IPS-15b (cell line): ENCODE data around the gene ADD1.

Source experiments
- H3K27me3 ChIP-seq: one replicate; pipeline ENCODE4 v1.6.1; 2013; ENCODE audit warnings: low read length; ENCODE audit not compliant: control insufficient read depth, insufficient read depth
- H3K36me3 ChIP-seq: one replicate; pipeline ENCODE4 v1.6.1; 2013; ENCODE audit warnings: low read length; ENCODE audit not compliant: control insufficient read depth, insufficient read depth
- H3K4me1 ChIP-seq: one replicate; pipeline ENCODE4 v1.6.1; 2013; ENCODE audit warnings: mild to moderate bottlenecking, low read length; ENCODE audit not compliant: control insufficient read depth, insufficient read depth
- H3K4me3 ChIP-seq: one replicate; pipeline ENCODE4 v1.5.1; 2013; ENCODE audit warnings: low read depth, low read length
- H3K9ac ChIP-seq: one replicate; pipeline ENCODE4 v1.6.1; 2013; ENCODE audit warnings: low read depth, mild to moderate bottlenecking, low read length
- H3K9me3 ChIP-seq: one replicate; pipeline ENCODE4 v1.6.1; 2013; ENCODE audit warnings: mild to moderate bottlenecking, low read length; ENCODE audit not compliant: control insufficient read depth, insufficient read depth

Gene ADD1

GRCh38 chr4:2808001-2808400 lies 35.6 kb upstream of the ADD1 start:
- Histone ChIP-seq H3K27me3 (no peaks in the 10 kb centered on the region), H3K9ac (no peak overlapping the region), H3K4me3 (no peak overlapping the region), H3K36me3 (no peaks in the 10 kb centered on the region), H3K4me1 (no peaks in the 10 kb centered on the region), H3K9me3 (no peaks in the 10 kb centered on the region)

- H3K4me3 ChIP-seq: no peak overlapping the region
- H3K9me3 ChIP-seq: no peaks in the 10 kb centered on the region
- no peaks in the 10 kb centered on the region for H3K4me1 ChIP-seq
- H3K27me3 ChIP-seq: no peaks in the 10 kb centered on the region
- no peak overlapping the region for H3K9ac ChIP-seq
- no peaks in the 10 kb centered on the region for H3K36me3 ChIP-seq
These were observed 33.9 kb upstream of the ADD1 start for GRCh38 chr4:2809610-2810180.

- Histone ChIP-seq H3K27me3 (no peaks in the 10 kb centered on the region), H3K4me3 (no peak overlapping the region), H3K9me3 (no peaks in the 10 kb centered on the region), H3K9ac (no peak overlapping the region), H3K4me1 (no peaks in the 10 kb centered on the region), H3K36me3 (no peaks in the 10 kb centered on the region)
These were observed 33.3 kb upstream of the ADD1 start for GRCh38 chr4:2810388-2810787.

- Histone ChIP-seq H3K4me3 (no peak overlapping the region), H3K27me3 (peaks cover under 1% of the 10 kb centered on the region), H3K9ac (no peak overlapping the region), H3K36me3 (no peaks in the 10 kb centered on the region), H3K4me1 (no peaks in the 10 kb centered on the region), H3K9me3 (no peaks in the 10 kb centered on the region)
These were observed 31.6 kb upstream of the ADD1 start for GRCh38 chr4:2811830-2812611.

DNA sequence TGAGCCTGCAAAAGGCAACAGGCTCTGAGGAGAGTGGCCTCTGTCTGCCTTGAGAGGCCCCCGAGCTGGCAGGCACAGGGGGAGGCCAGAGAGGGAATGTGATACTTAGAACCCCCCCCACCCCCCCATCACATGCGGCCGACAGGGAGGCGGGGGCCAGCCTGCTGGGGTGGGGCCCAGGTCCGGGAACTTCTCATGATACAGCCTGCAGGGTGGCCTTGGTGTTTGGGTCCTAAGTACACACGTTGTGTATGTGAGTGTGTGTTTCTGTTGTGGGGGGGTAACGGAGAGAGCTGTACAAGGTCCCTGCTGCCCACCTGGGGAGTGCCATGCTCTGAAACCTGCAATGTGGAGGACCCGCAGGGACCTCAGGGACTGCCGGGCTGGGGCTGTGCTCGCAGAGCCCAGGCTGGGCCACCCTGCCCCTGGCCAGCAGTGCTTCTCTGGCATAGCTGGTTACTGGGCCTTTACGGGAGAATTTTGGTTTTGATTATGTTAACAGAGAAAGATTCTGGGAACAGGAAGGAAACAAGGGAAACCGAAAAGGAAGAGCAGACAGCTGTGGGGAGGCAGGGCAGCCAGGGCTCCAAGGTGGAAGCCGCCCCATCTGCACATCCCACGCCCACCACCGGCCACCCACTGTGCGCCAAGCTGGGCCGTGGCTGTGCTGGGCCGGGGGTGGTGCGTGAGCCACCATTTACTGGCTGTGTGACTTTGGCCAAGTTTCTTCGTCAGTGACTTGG lies 30.9 kb upstream of the ADD1 start:
- Histone ChIP-seq H3K4me1 (no peaks in the 10 kb centered on the region), H3K27me3 (peaks cover 5% of the 10 kb centered on the region), H3K4me3 (no peak overlapping the region), H3K9me3 (no peaks in the 10 kb centered on the region), H3K36me3 (no peaks in the 10 kb centered on the region), H3K9ac (no peak overlapping the region)

DNA sequence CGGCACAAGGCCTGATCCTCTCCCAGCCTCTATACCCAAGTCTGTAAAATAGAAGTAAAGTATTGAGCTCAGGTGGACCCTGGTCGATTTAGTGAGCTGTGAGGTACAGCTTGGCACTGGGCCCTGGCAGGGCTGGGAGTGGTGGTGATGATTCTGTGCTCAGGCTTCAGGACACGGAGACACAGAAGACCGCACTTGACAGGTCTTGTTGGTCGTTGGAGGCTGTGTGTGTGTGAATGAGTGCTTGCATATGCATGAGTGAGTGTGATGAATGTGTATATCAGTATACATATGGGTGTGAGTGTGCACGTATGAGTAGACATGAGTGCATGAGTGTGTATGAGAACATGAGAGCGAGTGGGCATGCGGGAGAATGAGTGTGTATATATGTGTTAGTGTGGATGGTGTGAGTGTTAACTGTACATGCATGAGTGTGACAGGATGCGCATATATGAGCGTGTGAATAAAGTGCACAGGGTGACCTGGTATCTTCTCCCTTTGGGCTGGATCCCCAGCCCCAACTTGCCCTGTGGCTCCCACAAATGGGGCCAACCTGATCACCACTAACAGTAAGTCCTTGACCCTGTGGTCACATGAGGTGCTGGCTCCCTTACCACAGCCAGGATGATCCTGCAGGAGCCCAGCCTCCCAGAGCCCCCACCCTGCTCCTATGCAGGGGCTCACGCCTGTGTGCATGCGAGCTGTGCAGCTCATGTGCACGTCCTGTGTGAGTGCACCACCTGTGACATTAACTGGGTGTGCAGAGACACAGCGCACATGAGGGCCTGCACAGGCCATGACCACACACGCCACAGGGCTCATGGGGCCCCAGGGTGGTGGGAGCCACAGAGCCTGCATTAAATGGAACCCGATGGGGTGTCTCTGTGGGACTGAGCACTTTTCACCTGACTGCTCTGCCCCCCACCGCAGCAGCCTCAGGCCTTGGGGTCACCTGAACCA lies 29.9 kb upstream of the ADD1 start:
- peaks cover 5% of the 10 kb centered on the region for H3K27me3 ChIP-seq
- H3K9ac ChIP-seq: no peak overlapping the region
- no peaks in the 10 kb centered on the region for H3K4me1 ChIP-seq
- H3K4me3 ChIP-seq: no peak overlapping the region
- H3K36me3 ChIP-seq: no peaks in the 10 kb centered on the region
- no peaks in the 10 kb centered on the region for H3K9me3 ChIP-seq

DNA sequence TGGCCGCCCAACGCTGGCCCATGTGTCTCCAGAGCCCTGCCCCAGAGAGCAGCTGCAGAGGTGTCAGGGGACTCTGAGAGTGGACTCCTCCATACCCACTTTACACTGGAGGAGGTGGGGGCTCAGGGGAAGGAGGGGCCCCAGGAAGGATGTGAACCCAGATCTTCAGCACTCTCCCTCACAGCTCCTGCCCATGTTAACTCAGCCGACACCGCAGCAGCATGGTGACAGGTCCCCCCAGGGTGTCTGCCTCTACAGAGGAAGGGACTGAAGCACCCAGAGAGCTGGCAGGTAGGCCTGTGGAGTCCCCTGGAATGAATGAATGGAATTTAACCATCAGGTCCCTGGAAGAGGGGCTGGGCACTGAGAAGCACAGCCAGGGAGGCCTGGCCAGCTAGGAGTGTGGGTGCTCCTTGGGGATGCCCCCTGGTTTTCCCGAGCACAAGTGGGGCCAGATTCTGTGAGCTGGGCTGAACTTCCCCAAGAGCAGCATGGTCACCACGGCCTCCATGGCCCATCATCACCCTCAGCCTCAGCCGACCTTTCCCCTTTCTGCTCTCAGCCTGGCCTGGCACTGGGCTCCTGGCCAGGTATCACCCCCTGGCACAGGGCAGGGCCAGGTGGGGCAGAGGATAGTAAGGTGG lies 28.9 kb upstream of the ADD1 start:
- Histone ChIP-seq H3K9ac (no peak overlapping the region), H3K4me1 (no peaks in the 10 kb centered on the region), H3K9me3 (no peaks in the 10 kb centered on the region), H3K27me3 (peaks cover 5% of the 10 kb centered on the region), H3K4me3 (no peak overlapping the region), H3K36me3 (no peaks in the 10 kb centered on the region)

DNA sequence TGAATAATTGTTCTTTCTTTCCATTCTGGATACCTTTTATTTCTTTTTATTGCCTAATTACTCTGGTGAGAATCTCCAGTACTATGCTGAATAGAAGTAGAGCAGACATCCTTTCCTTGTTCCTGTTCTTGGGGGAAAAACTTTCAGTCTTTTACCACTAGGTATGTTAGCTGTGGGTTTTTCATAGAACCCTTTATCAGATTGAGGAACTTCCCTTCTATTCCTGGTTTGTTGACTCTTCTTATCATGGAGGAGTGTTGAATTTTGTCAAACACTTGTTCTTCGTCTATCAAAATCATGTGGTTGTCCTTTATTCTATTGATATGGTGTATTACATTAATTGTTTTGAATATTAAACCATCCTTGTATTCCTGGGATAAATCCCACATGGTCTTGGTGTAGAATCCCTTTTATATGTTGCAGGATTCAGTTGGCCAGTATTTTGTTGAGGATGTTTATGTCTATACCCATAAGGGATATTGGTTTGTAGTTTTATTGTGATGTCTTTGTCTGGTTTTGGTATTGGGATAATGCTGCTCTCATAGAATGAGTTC lies 27.2 kb upstream of the ADD1 start:
- Histone ChIP-seq H3K9me3 (no peaks in the 10 kb centered on the region), H3K4me1 (no peaks in the 10 kb centered on the region), H3K36me3 (peaks cover 4% of the 10 kb centered on the region), H3K27me3 (peaks cover 5% of the 10 kb centered on the region), H3K4me3 (no peak overlapping the region), H3K9ac (no peak overlapping the region)

DNA sequence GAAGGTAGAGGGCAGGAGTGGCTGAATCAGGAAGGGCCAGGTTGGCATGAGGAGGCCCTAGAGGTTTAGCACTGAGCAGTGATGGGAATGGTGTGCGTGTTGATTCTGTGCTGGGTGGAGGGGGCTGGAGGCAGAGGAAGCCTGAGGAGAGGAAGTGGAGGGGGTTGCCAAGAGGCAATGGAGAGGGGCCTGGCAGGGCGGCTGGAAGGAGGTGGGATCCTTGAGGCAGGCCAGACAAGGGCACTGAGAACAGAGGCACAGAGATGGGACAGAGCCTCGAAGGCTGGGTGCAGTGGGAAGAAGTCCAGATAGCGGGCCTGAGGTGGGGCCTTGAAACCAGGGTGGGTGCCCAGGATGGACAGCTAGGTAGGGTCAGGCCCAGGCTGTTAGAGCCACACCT lies 26.5 kb upstream of the ADD1 start:
- no peak overlapping the region for H3K4me3 ChIP-seq
- H3K9ac ChIP-seq: no peak overlapping the region

GRCh38 chr4:2817701-2818350 lies 25.8 kb upstream of the ADD1 start:
- Histone ChIP-seq H3K27me3 (peaks cover 5% of the 10 kb centered on the region), H3K9ac (no peak overlapping the region), H3K4me3 (peak overlapping the region; percentile 48), H3K4me1 (no peaks in the 10 kb centered on the region), H3K9me3 (no peaks in the 10 kb centered on the region), H3K36me3 (peaks cover 4% of the 10 kb centered on the region)

More for the DNA sequence above, 26.5 kb upstream of the ADD1 start:
- Histone ChIP-seq H3K36me3 (peaks cover 4% of the 10 kb centered on the region), H3K9me3 (no peaks in the 10 kb centered on the region), H3K27me3 (peaks cover 5% of the 10 kb centered on the region), H3K4me1 (no peaks in the 10 kb centered on the region)
